ENCODE measurements around the gene TAPT1.

The TAPT1 gene

GRCh38 chr4:16257611-16258010, 31.3 kb upstream of the TAPT1 start:
- no peak overlapping the region for H3K27ac Mint-ChIP-seq
- no peaks in the 10 kb centered on the region for H3K27me3 Mint-ChIP-seq
- peaks cover 14% of the 10 kb centered on the region for H3K36me3 Mint-ChIP-seq
- no peaks in the 10 kb centered on the region for H3K9me3 Mint-ChIP-seq (ENCODE audit: low read depth)
- H3K4me1 Mint-ChIP-seq (ENCODE audit: low read depth): peaks cover 24% of the 10 kb centered on the region
- H3K4me3 Mint-ChIP-seq: no peak overlapping the region

- no peaks in the 10 kb centered on the region for H3K27me3 Mint-ChIP-seq
- H3K36me3 Mint-ChIP-seq: peaks cover 20% of the 10 kb centered on the region
- no peak overlapping the region for H3K4me3 Mint-ChIP-seq
- H3K9me3 Mint-ChIP-seq (ENCODE audit: low read depth): no peaks in the 10 kb centered on the region
- H3K4me1 Mint-ChIP-seq (ENCODE audit: low read depth): peaks cover 18% of the 10 kb centered on the region
- H3K27ac Mint-ChIP-seq: no peak overlapping the region
Observed at GRCh38 chr4:16256343-16256742, 30.1 kb upstream of the TAPT1 start.

- Mint-ChIP-seq H3K27ac (no peak overlapping the region), H3K27me3 (no peaks in the 10 kb centered on the region)
Observed at GRCh38 chr4:16255730-16256129, 29.5 kb upstream of the TAPT1 start.

GRCh38 chr4:16253127-16253960, 27.1 kb upstream of the TAPT1 start:
- no peaks in the 10 kb centered on the region for H3K9me3 Mint-ChIP-seq (ENCODE audit: low read depth)
- no peaks in the 10 kb centered on the region for H3K27me3 Mint-ChIP-seq
- peaks cover 28% of the 10 kb centered on the region for H3K36me3 Mint-ChIP-seq
- no peak overlapping the region for H3K4me3 Mint-ChIP-seq
- peaks cover 2% of the 10 kb centered on the region for H3K4me1 Mint-ChIP-seq (ENCODE audit: low read depth)
- H3K27ac Mint-ChIP-seq: no peak overlapping the region

More at GRCh38 chr4:16255730-16256129, 29.5 kb upstream of the TAPT1 start:
- Mint-ChIP-seq H3K9me3 (ENCODE audit: low read depth) (no peaks in the 10 kb centered on the region), H3K36me3 (peaks cover 20% of the 10 kb centered on the region), H3K4me3 (no peak overlapping the region), H3K4me1 (ENCODE audit: low read depth) (peaks cover 17% of the 10 kb centered on the region)

GRCh38 chr4:16250661-16251365, 24.5 kb upstream of the TAPT1 start:
- H3K36me3 Mint-ChIP-seq: peaks cover 29% of the 10 kb centered on the region
- H3K27me3 Mint-ChIP-seq: no peaks in the 10 kb centered on the region
- H3K4me3 Mint-ChIP-seq: no peak overlapping the region
- H3K4me1 Mint-ChIP-seq (ENCODE audit: low read depth): peaks cover 2% of the 10 kb centered on the region
- no peak overlapping the region for H3K27ac Mint-ChIP-seq
- H3K9me3 Mint-ChIP-seq (ENCODE audit: low read depth): no peaks in the 10 kb centered on the region

GRCh38 chr4:16248605-16249004, 22.3 kb upstream of the TAPT1 start:
- no peak overlapping the region for H3K27ac Mint-ChIP-seq
- peaks cover 32% of the 10 kb centered on the region for H3K36me3 Mint-ChIP-seq
- H3K9me3 Mint-ChIP-seq (ENCODE audit: low read depth): no peaks in the 10 kb centered on the region
- H3K27me3 Mint-ChIP-seq: no peaks in the 10 kb centered on the region
- no peak overlapping the region for H3K4me3 Mint-ChIP-seq
- no peaks in the 10 kb centered on the region for H3K4me1 Mint-ChIP-seq (ENCODE audit: low read depth)

- Mint-ChIP-seq H3K36me3 (peaks cover 28% of the 10 kb centered on the region), H3K27ac (no peak overlapping the region), H3K27me3 (no peaks in the 10 kb centered on the region), H3K9me3 (ENCODE audit: low read depth) (no peaks in the 10 kb centered on the region), H3K4me1 (ENCODE audit: low read depth) (no peaks in the 10 kb centered on the region), H3K4me3 (no peak overlapping the region)
Observed at GRCh38 chr4:16245241-16245640, 19.0 kb upstream of the TAPT1 start.

- Mint-ChIP-seq H3K4me1 (ENCODE audit: low read depth) (no peaks in the 10 kb centered on the region), H3K27ac (no peak overlapping the region), H3K27me3 (no peaks in the 10 kb centered on the region)
Observed at GRCh38 chr4:16243285-16243684, 17.0 kb upstream of the TAPT1 start.

GRCh38 chr4:16240300-16240699, 14.0 kb upstream of the TAPT1 start:
- Mint-ChIP-seq H3K4me1 (ENCODE audit: low read depth) (no peaks in the 10 kb centered on the region), H3K4me3 (no peak overlapping the region), H3K9me3 (ENCODE audit: low read depth) (no peaks in the 10 kb centered on the region), H3K36me3 (peaks cover 13% of the 10 kb centered on the region), H3K27ac (no peak overlapping the region), H3K27me3 (no peaks in the 10 kb centered on the region)

More at GRCh38 chr4:16243285-16243684, 17.0 kb upstream of the TAPT1 start:
- Mint-ChIP-seq H3K9me3 (ENCODE audit: low read depth) (no peaks in the 10 kb centered on the region), H3K4me3 (no peak overlapping the region), H3K36me3 (peaks cover 24% of the 10 kb centered on the region)

- Mint-ChIP-seq H3K27me3 (no peaks in the 10 kb centered on the region), H3K4me3 (no peak overlapping the region), H3K9me3 (ENCODE audit: low read depth) (no peaks in the 10 kb centered on the region), H3K27ac (no peak overlapping the region), H3K4me1 (ENCODE audit: low read depth) (peaks cover 2% of the 10 kb centered on the region), H3K36me3 (peaks cover 13% of the 10 kb centered on the region)
Observed at GRCh38 chr4:16239086-16239485, 12.8 kb upstream of the TAPT1 start.

GRCh38 chr4:16238327-16238726, 12.1 kb upstream of the TAPT1 start:
- Mint-ChIP-seq H3K9me3 (ENCODE audit: low read depth) (no peaks in the 10 kb centered on the region), H3K4me3 (no peak overlapping the region), H3K27ac (no peak overlapping the region), H3K4me1 (ENCODE audit: low read depth) (peaks cover 2% of the 10 kb centered on the region), H3K27me3 (no peaks in the 10 kb centered on the region), H3K36me3 (peaks cover 12% of the 10 kb centered on the region)

GRCh38 chr4:16237715-16238114, 11.4 kb upstream of the TAPT1 start:
- Mint-ChIP-seq H3K27me3 (no peaks in the 10 kb centered on the region), H3K36me3 (peaks cover 7% of the 10 kb centered on the region), H3K9me3 (ENCODE audit: low read depth) (no peaks in the 10 kb centered on the region), H3K27ac (no peak overlapping the region), H3K4me3 (no peak overlapping the region), H3K4me1 (ENCODE audit: low read depth) (peaks cover 2% of the 10 kb centered on the region)

- peaks cover 13% of the 10 kb centered on the region for H3K4me1 Mint-ChIP-seq (ENCODE audit: low read depth)
- H3K36me3 Mint-ChIP-seq: peaks cover 4% of the 10 kb centered on the region
- no peaks in the 10 kb centered on the region for H3K27me3 Mint-ChIP-seq
- H3K4me3 Mint-ChIP-seq: no peak overlapping the region
- no peaks in the 10 kb centered on the region for H3K9me3 Mint-ChIP-seq (ENCODE audit: low read depth)
- H3K27ac Mint-ChIP-seq: no peak overlapping the region
Observed at GRCh38 chr4:16236402-16237023, 10.2 kb upstream of the TAPT1 start.

- Mint-ChIP-seq H3K27me3 (no peaks in the 10 kb centered on the region), H3K36me3 (peaks cover 4% of the 10 kb centered on the region), H3K27ac (no peak overlapping the region), H3K4me3 (no peak overlapping the region), H3K4me1 (ENCODE audit: low read depth) (peaks cover 25% of the 10 kb centered on the region), H3K9me3 (ENCODE audit: low read depth) (no peaks in the 10 kb centered on the region)
Observed at GRCh38 chr4:16235209-16235608, 8.9 kb upstream of the TAPT1 start.

GRCh38 chr4:16233569-16234177, 7.4 kb upstream of the TAPT1 start:
- H3K4me1 Mint-ChIP-seq (ENCODE audit: low read depth): peaks cover 34% of the 10 kb centered on the region
- H3K27ac Mint-ChIP-seq: no peak overlapping the region
- H3K4me3 Mint-ChIP-seq: no peak overlapping the region
- no peaks in the 10 kb centered on the region for H3K36me3 Mint-ChIP-seq
- no peaks in the 10 kb centered on the region for H3K9me3 Mint-ChIP-seq (ENCODE audit: low read depth)
- H3K27me3 Mint-ChIP-seq: no peaks in the 10 kb centered on the region

Measured in activated naive CD8-positive, alpha-beta T cell (primary cell).